Hair follicular keratinocyte (primary cell): ENCODE results near the gene CD8B. TPM values are rescaled to one million over a fixed set of nuclear protein-coding genes. Genes with fewer than 3 reads are reported as not detected.

ENCODE experiments used
- total RNA-seq: library from RNA; depleted of rRNA; stranded (reverse); fragments of >200 nt; gene quantifications from 2 replicates; pipeline ENCODE4 v1.2.3, GENCODE V29; 2015

Gene CD8B
- total RNA-seq = not detected in 2 replicates

GRCh38 chr2:86861628-86862379 is at the start of gene CD8B:
TSS of gene CD8B (minus strand) at chr2:86861886. CDS start at chr2:86861865, 21 bp downstream.

GRCh38 chr2:86790676-86791572 is 70.8 kb downstream of the CD8B start, which contains the start of gene CD8A:
TSS of gene CD8A (minus strand) at chr2:86790913. CDS start at chr2:86790825, 88 bp downstream.

Other genes with a start within 250 kb of the CD8B start
- gene RNF103, start 238.0 kb downstream of the CD8B start, total RNA-seq = 9.8 and 10.3 TPM in 2 replicates
- gene RMND5A, start 141.6 kb downstream of the CD8B start, total RNA-seq = 21.0 and 23.7 TPM in 2 replicates
- gene CD8A, start 71.0 kb downstream of the CD8B start, total RNA-seq = 0.04 and 0.08 TPM in 2 replicates
- gene RGPD1, start 80.2 kb upstream of the CD8B start, total RNA-seq = 0.08 and 0.76 TPM in 2 replicates
- 0.55 and 0.57 TPM in 2 replicates for gene PLGLB1, start 160.0 kb upstream of the CD8B start, total RNA-seq